ENCODE measurements around the gene OR52R1. TPM values are rescaled to one million over a fixed set of nuclear protein-coding genes. Genes with fewer than 3 reads are reported as not detected.

The OR52R1 gene
- total and polyA plus RNA-seq, 4 donors = not detected

- H3K36me3 ChIP-seq (ENCODE audit: control insufficient read depth in 4 of 4, insufficient read depth in 4 of 4, low read length in 4 of 4) = no peaks in the 10 kb centered on the region
- H3K4me1 ChIP-seq (ENCODE audit: control insufficient read depth in 5 of 5, insufficient read depth in 5 of 5, low read length in 5 of 5) = no peaks in the 10 kb centered on the region
- no peak overlapping the region for H3K27ac ChIP-seq (ENCODE audit: low read depth in 1 of 2, low read length in 1 of 2)
- H3K4me3 ChIP-seq = no peak overlapping the region
- DNase-seq (no peak), ATAC-seq (ENCODE audit: insufficient read depth, low FRiP score) (no peak)
- WGBS, 2 donors = 87 to 90% methylated on average over 2 of the region's 2 CpGs
- TF ChIP-seq, protein P1, sequence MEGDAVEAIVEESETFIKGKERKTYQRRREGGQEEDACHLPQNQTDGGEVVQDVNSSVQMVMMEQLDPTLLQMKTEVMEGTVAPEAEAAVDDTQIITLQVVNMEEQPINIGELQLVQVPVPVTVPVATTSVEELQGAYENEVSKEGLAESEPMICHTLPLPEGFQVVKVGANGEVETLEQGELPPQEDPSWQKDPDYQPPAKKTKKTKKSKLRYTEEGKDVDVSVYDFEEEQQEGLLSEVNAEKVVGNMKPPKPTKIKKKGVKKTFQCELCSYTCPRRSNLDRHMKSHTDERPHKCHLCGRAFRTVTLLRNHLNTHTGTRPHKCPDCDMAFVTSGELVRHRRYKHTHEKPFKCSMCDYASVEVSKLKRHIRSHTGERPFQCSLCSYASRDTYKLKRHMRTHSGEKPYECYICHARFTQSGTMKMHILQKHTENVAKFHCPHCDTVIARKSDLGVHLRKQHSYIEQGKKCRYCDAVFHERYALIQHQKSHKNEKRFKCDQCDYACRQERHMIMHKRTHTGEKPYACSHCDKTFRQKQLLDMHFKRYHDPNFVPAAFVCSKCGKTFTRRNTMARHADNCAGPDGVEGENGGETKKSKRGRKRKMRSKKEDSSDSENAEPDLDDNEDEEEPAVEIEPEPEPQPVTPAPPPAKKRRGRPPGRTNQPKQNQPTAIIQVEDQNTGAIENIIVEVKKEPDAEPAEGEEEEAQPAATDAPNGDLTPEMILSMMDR (IDR thresholded peaks at IDR 0.05; ENCODE audit: control extremely low read depth, extremely low read depth) = no peak
- no peak overlapping the region for H3K9ac ChIP-seq (ENCODE audit: insufficient read depth in 1 of 2, low read length in 2 of 2)
- no peaks in the 10 kb centered on the region for H3K27me3 ChIP-seq (ENCODE audit: control insufficient read depth in 3 of 3, insufficient read depth in 3 of 3, low read length in 2 of 3)
- H3K9me3 ChIP-seq (ENCODE audit: control insufficient read depth in 4 of 4, insufficient read depth in 3 of 4, low read length in 3 of 4) = peaks cover 0 to 4% (median 0%) of the 10 kb centered on the region in 4 donors
Measured at GRCh38 chr11:4839851-4840549, 35.8 kb upstream of the OR52R1 start.

GRCh38 chr11:4830909-4831308 lies 26.7 kb upstream of the OR52R1 start:
- H3K36me3 ChIP-seq (ENCODE audit: control insufficient read depth in 4 of 4, insufficient read depth in 4 of 4, low read length in 4 of 4) = no peaks in the 10 kb centered on the region
- WGBS, 2 donors = 48 to 51% methylated on average over 2 of the region's 2 CpGs
- TF ChIP-seq, protein P1 (IDR thresholded peaks at IDR 0.05; ENCODE audit: control extremely low read depth, extremely low read depth) = no peak
- DNase-seq = no peak
- peaks cover 0 to 5% (median 0%) of the 10 kb centered on the region in 3 donors for H3K27me3 ChIP-seq (ENCODE audit: control insufficient read depth in 3 of 3, insufficient read depth in 3 of 3, low read length in 2 of 3)
- no peak for ATAC-seq (ENCODE audit: insufficient read depth, low FRiP score)
- H3K9ac ChIP-seq (ENCODE audit: insufficient read depth in 1 of 2, low read length in 2 of 2) = no peak overlapping the region
- H3K4me1 ChIP-seq (ENCODE audit: control insufficient read depth in 5 of 5, insufficient read depth in 5 of 5, low read length in 5 of 5) = no peaks in the 10 kb centered on the region
- no peak overlapping the region for H3K27ac ChIP-seq (ENCODE audit: low read depth in 1 of 2, low read length in 1 of 2)
- no peak overlapping the region for H3K4me3 ChIP-seq
- H3K9me3 ChIP-seq (ENCODE audit: control insufficient read depth in 4 of 4, insufficient read depth in 3 of 4, low read length in 3 of 4) = peaks cover 0 to 2% (median 0%) of the 10 kb centered on the region in 4 donors

DNA sequence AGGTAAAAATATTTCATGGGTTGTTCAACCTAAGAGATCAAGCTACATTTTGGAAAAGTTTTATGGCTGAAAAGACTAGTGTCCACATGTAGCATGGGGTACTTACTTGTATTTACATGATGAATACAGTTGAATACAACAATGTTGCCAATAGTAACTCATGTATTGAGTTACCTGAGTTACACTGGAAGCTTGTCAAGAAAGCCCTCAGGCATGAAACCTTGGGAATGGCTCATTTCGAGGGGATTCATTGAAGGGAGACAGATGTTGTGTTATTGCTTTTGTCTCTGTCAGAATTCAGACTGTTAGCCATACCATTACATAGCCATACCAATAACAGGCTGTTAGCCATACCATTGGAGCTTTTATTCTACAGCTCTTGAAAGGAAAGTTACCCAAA lies 26.2 kb upstream of the OR52R1 start:
- WGBS, 2 donors = 61 to 75% methylated on average over 1 of the region's 1 CpG
- Histone ChIP-seq H3K4me1 (ENCODE audit: control insufficient read depth in 5 of 5, insufficient read depth in 5 of 5, low read length in 5 of 5) (no peaks in the 10 kb centered on the region), H3K27me3 (ENCODE audit: control insufficient read depth in 3 of 3, insufficient read depth in 3 of 3, low read length in 2 of 3) (peaks cover 0 to 7% (median 0%) of the 10 kb centered on the region in 3 donors), H3K27ac (ENCODE audit: low read depth in 1 of 2, low read length in 1 of 2) (no peak overlapping the region), H3K9ac (ENCODE audit: insufficient read depth in 1 of 2, low read length in 2 of 2) (no peak overlapping the region), H3K9me3 (ENCODE audit: control insufficient read depth in 4 of 4, insufficient read depth in 3 of 4, low read length in 3 of 4) (peaks cover 0 to 2% (median 0%) of the 10 kb centered on the region in 4 donors), H3K36me3 (ENCODE audit: control insufficient read depth in 4 of 4, insufficient read depth in 4 of 4, low read length in 4 of 4) (no peaks in the 10 kb centered on the region), H3K4me3 (no peak overlapping the region)
- DNase-seq (no peak), ATAC-seq (ENCODE audit: insufficient read depth, low FRiP score) (no peak)
- TF ChIP-seq, protein P1 (IDR thresholded peaks at IDR 0.05; ENCODE audit: control extremely low read depth, extremely low read depth) = no peak
